Stimulated activated CD8-positive, alpha-beta memory T cell treated with anti-CD3 and anti-CD28 coated beads, Interleukin-4, amount 100 ng/mL, for 4 hours (primary cell): ENCODE data around the gene NCOA3.
"Not testable (repeated sequence)": the region's sequence is repeated elsewhere in the genome, so short reads cannot be mapped to it uniquely, and the experiment has no call there.

ENCODE experiments used
- DNase-seq, 2 donors: peaks; one replicate each; pipeline ENCODE4 v3.0.0-alpha.2; 2020; ENCODE audit warnings: low read depth in 2 of 2, low spot score in 1 of 2

Gene NCOA3

DNA sequence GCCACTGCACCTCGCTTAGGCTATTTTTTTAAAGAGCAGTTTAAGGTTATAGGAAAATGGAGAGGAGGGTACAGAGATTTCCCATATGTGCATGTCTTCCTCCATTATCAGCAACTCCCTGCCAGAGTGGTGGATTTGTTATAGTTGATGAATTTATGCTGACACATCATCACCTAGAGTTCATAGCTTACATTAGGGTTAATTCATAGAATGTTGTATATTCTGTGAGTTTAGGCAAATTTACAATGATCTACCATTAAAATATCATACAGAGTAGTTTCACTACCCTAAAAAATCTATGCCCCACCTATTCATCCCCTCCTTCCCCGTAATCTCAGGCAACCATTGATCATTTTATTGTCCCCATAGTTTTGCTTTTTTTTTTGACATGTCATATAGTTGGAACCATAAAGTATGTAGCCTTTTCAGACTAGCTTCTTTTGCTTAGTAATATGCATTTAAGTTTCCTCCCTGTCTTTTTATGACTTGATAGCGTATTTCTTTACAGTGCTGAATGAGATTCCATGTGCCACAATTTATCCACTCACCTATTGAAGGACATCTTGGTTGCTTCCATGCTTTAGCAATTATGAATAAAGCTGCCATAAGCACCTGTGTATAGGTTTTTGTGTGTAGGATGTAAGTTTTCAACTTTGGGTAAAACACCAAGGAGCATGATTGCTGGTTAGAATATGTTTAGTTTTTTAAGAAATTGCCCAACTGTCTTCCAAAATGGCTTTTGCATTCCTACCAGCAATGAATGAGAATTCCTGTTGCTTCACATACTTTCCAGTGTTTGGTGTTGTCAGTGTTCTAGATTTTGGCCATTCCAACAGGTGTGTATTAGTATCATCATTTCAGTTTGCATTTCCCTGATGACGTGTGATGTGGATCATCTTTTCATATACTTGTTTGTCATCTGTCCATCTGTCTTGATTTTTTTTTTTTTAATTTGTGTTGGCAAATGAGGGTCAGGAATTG, 60.2 kb downstream of the NCOA3 start:
- no peak for DNase-seq

- DNase-seq, result no peak
Observed at GRCh38 chr20:47566269-47566668, 64.6 kb downstream of the NCOA3 start.

GRCh38 chr20:47568019-47568418, 66.3 kb downstream of the NCOA3 start:
- DNase-seq, result no peak

- no peak for DNase-seq
Observed at GRCh38 chr20:47568837-47569410, 67.2 kb downstream of the NCOA3 start.

GRCh38 chr20:47571426-47571825, 69.7 kb downstream of the NCOA3 start:
- no peak for DNase-seq

DNA sequence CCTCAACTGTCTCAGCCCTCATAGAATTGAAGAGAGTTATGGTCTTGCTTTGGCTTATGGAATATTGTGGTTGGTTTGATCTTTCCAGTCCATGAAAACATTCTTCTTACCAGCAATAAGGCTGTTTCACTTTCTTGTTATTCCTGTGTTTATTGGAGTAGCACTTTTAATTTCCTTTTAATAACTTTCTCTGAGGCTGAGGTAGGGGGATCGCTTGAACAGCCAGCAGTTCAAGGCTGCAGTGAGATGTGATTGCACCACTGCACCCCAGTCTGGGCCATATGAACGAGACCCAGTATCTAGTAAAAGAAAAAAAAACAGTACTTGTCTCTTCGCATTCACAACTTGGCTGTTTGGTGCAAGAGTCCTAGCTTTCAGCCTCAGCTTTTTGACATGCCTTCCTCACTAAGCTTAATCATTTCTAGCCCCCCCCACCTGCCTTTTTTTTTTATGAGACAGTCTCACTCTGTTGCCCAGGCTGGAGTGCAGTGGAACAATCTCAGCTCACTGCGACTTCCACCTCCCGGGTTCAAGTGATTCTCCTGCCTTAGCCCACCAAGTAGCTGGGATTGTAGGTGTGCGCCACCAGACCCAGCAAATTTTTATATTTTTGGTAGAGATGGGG, 70.5 kb downstream of the NCOA3 start:
- no peak for DNase-seq

DNA sequence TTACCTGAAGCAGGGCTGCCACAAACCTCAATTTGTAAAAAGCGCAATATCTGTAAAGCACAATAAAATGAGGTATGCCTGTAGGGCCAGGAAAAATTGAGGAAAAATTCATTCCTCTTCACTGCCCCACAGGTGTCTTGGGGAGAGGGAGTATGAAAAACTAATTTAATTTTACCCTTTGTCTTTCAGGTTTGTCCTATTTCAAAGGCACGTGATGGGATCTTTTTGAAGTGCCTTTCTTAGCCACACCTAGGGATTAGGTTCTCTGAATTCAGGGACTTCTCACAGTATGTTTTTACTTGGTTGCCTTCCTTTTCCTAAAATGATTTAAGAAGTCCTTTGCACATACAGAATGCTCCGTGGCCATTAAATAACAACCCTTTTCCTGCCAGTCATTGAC, 71.9 kb downstream of the NCOA3 start:
- DNase-seq, result no peak

DNA sequence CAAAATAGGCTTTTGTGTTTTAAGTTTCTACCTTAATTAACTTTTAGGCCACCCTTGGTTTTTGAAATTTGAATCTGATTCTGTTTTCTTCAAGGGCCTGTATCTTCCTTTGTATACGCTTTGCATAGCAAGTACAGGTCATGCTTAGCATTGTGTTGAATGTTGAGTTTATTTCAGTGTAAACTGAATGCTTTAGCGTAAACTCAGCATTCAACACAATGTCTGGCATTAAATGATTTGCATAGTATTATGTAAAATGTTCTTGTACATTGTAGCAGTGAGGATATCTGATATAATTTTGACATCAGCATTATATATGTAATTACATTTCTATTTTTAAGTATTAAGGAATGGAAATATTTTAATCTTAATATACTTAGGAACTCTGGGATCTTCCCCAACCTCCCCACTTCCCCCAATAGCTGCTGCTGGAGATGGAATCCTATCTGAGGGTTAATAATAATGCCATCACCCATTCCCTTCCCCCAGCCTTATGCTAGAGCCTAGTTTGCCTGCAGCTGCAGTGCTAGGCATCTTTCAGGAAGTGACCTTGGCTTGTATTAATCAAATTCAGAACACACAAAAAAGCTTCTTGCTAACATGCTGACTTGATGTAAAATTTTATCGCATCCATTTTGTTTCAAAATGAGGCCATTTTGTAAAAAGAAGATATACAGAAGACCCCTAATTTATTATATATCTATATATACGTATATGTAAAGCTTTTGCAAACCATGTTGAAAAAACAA, 73.1 kb downstream of the NCOA3 start:
- no peak for DNase-seq

- DNase-seq, result no peak
Observed at GRCh38 chr20:47576516-47577033, 74.9 kb downstream of the NCOA3 start.

- no peak for DNase-seq
Observed at GRCh38 chr20:47577314-47577713, 75.6 kb downstream of the NCOA3 start.

- DNase-seq, result no peak
Observed at GRCh38 chr20:47578543-47578942, 76.9 kb downstream of the NCOA3 start.

DNA sequence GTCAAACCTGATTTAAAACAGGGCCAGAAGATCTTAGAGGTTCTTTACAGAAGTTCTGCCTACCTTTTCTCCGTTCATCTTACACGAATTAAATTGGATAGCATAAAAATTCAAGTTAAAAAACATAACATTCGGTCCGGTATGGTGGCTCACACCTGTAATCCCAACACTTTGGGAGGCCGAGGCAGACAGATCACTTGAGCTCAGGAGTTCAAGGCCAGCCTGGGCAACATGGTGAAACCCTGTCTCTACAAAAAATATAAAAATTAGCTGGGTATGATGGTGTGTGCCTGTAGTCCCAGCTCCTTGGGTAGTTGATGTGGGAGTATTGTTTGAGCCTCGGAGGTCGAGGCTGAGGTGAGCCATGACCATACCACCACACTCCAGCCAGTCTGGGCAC, 79.0 kb downstream of the NCOA3 start:
- not testable (repeated sequence) for DNase-seq

- DNase-seq, result no peak
Observed at GRCh38 chr20:47581090-47581489, 79.4 kb downstream of the NCOA3 start.

DNA sequence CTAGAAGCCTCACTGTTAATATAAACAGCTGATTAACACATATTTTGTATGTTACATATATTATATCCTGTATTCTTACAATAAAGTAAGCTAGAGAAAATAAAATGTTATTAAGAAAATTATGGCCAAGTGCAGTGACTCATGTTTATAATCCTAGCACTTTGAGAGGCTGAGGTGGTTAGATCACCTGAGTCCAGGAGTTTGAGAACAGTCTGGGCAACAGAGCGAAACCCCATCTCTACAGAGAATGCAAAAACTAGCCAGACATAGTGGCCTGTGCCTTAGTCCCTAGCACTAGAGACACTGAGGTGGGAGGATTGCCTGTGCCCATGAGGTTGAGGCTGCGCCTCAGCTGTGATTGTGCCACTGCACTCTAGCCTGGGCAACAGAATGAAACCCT, 81.9 kb downstream of the NCOA3 start:
- DNase-seq, result no peak

DNA sequence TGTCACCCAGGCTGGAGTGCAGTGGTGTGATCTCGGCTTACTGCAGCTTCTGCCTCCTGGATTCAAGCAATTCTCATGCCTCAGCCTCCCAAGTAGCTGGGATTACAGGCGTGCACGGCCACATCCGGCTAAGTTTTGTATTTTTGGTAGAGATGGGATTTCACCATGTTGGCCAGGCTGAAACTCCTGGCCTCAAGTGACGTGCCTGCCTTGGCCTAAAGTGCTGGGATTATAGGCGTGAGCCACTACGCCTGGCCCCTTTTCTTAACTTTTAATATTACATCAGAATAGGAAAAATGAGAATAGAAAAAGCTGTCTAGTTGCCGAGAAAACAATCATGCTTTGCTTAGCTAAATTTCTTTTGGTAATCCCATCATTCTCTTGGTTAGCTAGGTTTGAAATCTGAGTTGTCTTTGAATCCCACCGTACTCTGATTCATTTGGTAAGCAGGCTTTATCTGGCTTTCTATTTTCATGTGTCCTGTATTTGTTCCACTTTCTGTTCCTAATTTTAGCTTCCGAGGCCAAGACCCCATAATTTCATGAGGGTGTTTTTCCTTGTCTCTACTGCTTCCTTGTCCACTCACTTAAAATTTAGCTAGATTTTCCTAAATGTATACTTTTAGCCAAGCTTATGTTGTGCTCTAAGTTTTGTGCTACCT, 83.5 kb downstream of the NCOA3 start:
- DNase-seq, result no peak

DNA sequence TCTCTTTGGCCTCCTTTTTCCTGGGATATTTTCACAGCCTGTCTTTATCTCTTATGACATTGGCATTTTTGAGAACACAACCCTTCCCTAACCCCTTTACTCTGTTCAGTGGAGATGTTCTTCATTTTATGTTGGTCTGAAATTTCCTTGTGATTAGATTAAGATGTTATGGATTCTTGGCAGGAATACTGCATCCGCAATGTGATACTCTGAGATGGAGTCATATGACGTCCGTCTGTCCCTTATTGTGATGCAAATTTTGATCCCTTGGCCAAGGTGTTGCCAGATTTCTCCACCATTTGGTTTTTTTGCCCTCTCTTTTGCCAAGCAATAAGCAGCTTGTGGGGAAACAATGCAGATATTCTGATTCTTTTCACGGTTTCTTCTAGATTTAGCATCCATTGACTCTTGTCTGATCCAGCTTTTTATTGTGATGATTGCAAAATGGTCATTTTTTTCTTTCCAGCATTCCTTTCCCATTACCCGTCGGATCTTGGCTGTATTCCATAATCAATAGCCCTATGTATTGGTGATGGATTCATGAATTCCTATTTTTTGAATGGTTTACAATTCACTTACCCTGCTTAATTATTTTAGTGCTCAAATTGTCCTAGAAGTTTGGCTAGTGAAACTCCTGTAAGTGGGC, 85.1 kb downstream of the NCOA3 start:
- DNase-seq, result no peak

GRCh38 chr20:47588158-47588557, 86.5 kb downstream of the NCOA3 start:
- no peak for DNase-seq

DNA sequence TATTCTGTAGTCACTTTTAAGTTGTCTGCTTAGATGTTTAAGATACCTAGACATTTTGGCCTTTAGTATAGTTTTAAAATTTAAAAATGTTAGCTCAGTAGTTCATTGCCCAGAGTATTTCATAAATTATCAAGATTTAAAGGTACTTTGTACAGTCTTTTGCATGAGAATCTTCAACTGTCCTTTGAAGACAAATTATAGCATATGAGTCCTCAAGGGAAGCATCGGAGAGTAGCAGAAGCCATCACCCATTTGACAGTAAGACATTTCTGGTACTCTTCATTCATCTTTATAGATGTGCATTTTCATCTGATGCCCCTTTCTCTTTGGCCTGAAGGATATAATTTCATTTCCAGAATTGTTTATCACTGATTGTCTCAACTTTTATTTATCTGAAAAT, 89.5 kb downstream of the NCOA3 start:
- no peak for DNase-seq

GRCh38 chr20:47594157-47594556, 92.5 kb downstream of the NCOA3 start:
- no peak for DNase-seq

DNA sequence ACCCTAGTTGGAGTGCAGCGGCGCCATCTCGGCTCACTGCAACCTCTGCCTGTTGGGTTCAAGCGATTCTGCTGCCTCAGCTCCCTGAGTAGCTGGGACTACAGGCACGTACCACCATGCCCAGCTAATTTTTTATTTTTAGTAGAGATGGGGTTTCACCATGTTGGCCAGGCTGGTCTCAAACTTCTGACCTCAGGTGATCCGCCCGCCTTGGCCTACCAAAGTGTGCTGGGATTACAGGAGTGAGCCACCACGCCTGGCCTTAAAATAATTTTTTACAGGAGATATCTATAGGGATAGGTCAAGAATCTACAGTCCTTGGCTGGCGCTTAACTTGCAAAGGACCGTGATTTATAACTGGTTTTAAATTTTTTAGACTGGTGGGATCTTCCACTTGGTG, 93.5 kb downstream of the NCOA3 start:
- not testable (repeated sequence) for DNase-seq
